GM19240 (cell line): ENCODE measurements around the gene DAGLB.
"Not testable (repeated sequence)": the region's sequence is repeated elsewhere in the genome, so short reads cannot be mapped to it uniquely, and the experiment has no call there.

ENCODE experiments used
- DNase-seq: peaks from one replicate; pipeline ENCODE4 v3.0.0; 2011; ENCODE audit warnings: low spot score; ENCODE audit not compliant: insufficient read length

DAGLB gene

DNA sequence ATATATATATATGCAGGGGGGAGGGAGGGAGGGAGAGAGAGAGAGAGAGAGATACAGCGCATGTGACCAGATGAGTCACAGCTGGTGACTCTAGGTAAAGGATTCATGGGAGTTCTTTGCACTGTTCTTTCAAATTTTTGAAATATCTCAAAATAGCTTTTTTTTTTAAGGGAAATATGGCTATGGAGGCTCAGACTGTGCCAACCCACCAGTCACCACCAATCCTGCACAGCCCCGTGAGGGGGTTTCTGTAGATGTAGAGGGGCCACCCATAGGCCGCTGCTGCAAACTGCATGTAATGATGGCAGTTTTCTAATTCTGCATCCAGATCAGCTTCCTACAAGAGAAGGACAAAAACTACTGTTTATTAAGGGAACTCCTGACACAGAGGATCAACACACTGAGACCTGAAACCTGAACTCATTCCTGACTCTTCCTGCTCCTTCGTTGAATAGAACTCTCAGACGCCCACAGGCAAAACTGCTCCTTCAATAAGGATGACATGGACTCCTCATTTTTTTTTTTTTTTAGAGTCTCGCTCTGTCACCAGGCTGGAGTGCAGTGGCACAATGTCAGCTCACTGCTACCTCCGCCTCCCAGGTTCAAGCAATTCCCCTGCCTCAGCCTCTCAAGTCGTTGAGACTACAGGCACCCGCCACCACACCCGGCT, 17.3 kb downstream of the DAGLB start:
- no peak for DNase-seq

DNA sequence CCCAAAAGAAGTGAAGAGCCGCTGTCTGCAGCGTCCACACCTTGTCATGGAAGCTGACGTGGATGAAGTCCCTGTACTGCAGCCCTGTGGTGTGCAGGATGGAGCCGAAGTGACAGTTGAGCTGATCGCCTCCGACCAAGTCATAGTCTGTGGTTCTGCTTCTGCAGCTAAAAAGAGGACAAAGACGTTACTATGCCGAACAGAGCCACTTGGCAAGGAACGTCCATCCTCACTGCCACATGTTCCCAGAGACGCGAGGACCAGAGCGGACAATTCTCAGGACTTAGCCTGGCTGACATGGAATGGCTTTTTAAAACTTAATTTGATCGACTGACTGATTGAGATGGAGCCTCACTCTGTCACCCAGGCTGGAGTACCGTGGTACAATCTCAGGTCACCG, 21.8 kb downstream of the DAGLB start:
- no peak for DNase-seq

DNA sequence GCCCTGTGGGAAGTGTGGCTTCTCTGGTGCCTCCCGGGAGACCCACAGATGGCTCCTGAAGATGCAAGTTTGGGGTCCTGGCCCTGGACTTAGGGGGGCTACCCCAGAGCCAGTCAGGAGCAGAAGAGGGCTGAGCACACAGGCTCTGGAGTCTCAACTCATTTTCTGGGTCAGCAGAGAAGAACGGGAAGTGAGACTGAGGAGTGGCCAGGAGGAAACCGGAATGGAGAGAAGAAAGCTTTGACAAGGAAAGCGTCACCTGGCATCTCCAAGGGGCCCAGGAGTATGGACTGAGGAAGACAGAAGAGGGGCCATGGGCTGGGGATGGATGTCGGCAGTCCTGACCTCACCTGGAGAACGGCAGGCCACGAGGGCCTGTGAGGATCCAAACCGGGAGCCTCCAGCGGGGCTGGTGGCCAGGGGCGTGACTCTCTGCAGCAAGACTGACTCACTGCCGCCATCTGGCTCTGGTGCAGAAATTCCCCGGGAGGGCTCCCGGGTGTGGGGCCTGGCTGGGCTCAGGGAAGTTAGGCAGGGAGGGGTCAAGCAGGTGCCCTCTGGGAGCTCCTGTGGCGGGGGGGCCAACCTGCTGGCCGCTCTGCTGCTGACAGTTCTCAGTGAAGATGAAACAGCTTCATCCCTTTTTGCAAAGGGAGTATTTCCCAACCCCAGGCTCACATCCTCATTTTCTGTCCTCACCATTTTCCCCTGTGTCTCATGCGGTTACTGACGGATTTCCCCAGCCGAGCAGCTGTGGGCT, 23.6 kb downstream of the DAGLB start:
- DNase-seq: no peak

DNA sequence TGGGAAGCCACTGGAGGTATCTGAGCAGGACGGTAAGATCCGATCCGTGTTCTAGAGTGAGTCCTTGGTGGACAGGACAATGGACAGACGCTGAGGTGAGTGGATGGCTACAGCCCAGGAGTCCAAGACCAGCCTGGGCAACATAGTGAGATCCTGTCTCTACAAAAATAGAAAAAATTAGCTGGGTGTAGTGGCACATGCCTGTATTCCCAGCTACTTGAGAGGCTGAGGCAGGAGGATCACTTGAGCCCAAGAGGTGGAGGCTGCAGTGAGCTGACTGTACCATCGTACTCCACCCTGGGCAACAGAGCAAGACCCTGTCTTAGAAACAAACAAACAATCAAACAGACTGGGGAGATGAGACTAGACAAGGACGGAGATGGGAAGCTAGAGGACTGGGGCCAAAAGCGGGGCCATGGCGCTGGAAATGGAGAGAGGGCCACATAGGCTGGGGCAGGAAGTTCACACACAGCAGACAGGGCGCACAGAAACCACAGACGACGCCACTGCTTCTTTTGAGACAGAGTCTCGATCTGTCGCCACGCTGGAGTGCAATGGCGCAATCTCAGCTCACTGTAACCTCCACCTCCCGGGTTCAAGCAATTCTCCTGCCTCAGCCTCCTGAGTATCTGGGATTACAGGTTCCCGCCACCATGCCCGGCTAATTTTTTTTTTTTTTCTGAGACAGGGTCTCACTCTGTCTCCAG, 24.7 kb downstream of the DAGLB start:
- DNase-seq: no peak

DNA sequence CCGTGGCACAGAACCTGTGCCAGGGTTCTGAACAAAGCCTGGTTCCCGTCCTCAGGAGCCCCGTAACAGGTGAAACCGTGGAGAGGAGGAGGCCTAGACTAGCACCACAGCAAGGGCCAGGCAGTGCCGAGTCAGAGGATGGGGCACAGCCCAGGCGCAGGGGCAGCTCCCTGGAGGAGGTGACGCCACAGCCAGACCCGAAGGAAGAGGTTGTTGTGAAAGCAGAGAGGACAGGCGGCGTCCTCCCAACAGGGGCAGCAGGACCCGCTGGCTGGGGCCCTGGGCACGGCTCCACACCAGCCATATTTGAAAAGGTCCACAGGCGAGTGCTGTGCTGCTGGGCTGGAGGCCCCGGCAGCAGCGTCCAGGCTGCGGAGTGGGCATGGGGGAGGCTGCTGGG, 25.7 kb downstream of the DAGLB start:
- no peak for DNase-seq

DNA sequence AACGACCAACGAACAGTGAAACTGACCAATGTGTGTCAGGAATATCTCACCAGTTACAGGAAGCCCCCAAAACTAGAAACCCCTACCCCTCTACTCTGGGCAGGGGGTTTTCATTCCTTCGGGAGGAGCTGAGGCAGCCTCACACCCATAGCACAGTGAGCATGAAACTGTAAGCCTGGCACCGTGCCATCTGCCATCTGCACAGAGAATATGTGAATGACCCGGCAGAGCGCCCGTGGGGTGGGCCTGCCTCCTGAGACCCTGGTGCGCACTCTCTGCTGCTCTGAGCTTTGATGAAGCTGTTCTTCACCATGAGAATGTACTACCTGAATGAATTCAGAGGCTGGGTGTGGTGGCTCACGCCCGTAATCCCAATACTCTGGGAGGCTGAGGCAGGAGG, 27.1 kb downstream of the DAGLB start:
- no peak for DNase-seq

DNA sequence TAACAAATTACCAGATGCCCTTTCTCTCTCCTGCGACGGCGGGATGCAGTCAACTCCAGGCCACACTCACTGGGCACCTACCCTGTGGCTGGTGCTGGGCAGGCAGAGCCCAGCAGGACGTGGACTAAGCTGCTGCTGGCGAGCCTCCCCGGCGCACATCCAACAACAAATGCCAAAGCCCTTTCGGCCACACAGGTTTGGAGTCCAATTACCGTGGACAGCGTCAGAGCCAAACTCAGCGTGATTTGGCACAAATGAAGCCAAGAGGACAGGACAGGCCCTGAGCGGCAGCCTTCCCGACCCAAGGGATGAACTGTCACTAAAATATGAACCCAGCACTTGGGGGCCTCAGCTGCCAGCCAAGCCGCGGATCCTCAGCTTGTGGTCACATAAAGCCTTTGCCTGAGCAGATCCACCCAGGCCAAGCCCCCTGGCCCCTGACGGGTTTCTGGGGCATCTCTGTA, 28.4 kb downstream of the DAGLB start:
- DNase-seq: no peak

DNA sequence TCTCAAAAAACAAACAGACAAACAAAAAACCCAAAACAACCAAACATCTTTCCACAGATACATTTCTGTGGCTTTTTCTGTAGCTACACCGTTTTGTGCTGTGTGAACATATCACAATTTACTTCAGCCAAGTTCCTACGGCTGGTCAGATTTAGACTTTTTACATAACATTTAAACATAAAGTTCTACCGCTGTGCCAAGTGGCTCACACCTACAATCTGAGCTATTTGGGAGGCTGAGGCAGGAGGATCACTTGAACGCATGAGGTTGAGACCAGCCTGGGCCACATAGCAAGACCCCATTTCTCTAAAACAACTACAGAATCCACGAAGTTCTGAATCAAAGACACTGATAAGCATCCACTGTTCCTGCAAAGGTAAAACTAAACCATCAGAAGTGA, 30.3 kb downstream of the DAGLB start:
- DNase-seq: no peak

DNA sequence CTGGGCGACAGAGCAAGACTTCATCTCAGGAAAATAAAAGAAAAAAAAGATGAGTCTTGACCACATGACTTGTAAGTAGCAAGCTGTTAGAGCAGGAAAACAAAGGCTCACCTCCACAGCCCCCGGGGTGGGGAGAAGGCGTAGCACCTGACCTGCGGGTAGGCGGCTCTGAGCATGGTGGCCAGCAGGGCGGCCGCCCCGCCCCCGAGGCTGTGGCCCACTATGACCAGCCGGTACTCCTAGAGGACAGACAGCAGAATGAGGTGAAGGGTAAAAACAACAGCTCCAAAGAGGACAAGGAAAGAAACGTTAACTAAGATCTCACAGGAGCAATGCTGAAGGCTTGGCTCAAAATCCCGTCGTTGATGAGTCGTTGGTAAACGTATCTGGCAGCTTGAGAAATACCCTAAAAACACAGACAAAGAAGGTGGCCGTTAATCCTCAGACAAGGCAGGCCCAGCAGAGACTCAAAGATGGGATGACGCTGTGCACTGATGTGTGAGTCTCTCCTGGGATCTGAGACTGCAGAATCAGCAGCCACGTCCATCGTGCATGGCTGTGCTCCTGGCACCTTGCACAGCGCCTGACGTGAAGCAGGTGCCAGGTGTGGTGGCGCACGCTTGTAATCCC, 31.1 kb downstream of the DAGLB start:
- no peak for DNase-seq

DNA sequence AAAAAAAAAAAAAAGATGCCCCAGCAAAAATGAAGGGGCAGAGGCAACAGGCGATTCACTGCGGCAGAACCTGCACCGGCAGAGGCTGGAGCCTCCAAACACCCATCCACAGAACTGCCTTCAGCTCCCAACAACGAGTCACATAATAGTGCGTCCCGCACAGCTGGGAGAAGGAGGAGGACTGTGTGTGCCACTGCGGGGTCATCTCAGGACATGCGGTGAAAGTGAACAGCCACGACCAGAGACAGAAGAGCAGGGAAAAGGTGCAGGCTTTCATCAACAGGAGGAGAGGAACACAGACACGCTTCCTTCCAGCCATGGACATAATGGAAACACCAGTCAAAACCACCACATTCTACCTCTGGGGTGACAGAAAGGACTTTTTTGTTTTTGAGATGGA, 34.1 kb downstream of the DAGLB start:
- DNase-seq: no peak

DNA sequence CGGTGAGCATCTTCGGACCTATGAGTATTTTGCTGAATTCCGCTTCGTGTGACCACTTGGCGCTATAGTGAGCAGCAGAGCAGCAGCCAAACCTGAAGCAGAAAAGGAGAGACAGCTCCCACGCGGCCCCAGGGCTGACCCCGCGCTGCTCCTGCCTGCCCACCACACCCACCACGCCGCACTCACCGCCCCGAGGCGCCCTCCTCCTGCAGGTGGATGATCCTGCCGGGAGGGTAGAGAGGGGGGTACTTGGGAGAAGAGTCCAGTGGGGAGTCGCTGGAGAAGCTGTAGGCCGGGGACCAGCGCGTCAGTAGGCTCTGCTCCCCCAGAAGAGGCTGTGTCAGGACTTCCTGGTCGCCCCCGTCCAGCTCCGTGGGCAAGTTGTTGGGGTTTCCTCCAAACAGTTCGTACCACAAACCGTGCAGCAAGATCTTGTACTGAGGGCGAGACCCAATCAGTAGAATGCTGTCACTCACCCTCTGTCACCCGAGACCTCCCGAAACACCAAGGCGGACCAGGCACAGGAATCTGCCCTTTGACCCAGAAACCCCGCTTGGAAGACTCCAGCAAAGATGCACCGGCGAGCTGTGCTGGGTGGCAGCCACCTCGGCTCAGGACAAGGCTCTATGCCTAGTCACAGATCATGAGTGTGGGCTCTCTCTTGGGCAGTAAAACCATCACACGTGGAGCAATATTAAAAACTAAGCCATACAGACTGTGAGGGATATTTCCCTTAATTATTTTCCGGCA, 37.6 kb downstream of the DAGLB start:
- DNase-seq: no peak

DNA sequence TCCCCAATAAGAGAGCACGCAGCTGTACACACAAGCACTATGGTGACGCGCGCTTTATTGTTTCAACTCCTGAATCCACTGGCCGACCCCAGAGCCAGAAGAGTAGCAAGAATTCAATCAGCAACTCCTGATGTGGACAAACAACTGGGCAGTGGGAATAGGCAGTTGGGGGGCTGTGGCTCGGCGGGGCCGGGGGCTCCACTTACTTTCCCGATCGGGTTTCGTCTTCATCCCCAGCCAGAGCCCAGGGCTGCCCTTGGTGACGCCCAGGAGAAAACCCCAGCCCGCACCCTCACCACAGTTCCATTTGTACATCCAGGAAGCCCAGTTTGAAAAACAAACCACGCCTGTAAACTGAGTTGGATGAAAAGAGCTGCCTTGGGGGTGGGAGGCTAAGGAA, 38.7 kb downstream of the DAGLB start:
- DNase-seq: no peak

DNA sequence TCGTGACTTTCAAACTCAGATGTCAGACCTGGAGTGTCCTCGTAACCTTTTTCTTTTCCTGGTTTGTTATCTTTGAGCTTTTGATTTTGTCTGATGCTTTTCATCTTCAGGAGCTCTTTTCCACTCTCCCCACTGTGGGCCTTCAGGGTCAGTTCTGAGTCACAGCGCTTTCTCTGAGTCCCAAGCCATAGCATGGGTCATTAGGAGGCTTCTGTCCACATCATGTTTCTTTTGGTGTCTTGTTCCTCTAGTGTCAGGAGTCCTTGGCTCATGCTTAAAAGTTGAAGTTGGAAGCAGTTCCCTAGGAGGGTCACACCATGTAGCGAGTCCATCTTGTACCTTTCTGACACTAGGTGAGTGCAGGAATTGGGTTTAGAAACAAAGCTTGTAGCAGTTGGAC, 40.3 kb downstream of the DAGLB start:
- no peak for DNase-seq

DNA sequence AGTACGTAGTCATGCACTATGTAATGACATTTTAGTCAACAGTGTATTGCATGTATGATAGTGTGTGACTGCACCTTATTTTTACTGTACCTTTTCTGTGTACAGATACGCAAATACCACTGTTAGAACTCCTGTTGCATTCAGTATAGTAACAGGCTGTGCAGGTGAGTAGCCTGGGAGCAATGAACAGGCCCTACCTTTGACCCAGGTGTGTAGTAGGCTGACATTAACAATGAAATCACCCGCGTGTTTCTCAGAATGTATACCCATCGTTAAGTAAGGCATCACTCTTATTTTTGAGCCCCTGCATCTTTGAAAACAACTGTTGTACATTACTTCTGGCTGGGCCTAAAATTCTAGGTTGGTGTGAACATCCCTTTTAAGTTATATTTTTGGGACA, 41.6 kb downstream of the DAGLB start:
- DNase-seq: no peak

DNA sequence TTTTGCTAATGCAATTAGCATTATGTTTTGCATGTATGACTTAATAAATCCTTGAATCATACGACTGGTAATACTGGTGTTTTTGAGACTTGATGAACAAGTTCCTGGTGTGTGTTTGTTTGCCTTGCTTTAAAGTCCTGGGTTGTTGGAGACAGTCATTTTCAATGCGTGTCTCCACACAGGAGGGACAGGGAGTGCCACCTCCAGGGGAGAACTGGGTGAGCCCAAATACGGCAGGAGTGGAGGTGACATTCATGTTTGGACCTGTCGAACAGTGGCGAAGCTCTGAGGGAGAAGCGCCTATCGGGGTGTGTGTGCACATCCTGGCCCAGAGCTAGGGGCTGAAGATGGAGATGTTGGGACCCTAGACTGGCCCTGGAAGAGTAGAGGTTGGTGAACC, 43.8 kb downstream of the DAGLB start:
- DNase-seq: no peak

DNA sequence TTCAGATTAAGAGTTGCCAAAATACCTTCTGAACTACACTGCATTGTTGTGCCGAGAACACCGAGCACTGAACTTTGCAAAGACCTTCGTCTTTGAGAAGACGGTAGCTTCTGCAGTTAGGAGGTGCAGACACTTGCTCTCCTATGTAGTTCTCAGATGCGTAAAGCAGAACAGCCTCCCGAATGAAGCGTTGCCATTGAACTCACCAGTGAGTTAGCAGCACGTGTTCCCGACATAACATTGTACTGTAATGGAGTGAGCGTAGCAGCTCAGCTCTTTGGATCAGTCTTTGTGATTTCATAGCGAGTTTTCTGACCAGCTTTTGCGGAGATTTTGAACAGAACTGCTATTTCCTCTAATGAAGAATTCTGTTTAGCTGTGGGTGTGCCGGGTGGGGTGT, 45.0 kb downstream of the DAGLB start:
- DNase-seq: no peak

DNA sequence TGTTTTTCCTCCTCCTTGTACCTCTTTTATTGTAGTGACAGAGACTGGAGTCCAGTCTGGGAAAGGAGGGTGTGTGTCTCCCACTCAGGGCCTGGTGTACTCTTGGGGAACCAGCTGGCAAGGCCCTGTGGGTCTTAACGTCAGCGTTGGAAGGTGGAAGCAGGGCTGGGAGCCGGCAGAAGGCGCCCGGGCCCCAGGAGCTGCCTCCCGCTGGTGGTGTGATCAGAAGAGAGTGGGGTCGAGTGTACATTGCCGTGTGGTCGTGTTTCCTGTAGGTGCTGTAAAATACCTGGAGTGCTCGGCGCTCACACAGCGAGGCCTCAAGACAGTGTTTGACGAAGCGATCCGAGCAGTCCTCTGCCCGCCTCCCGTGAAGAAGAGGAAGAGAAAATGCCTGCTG, 45.7 kb downstream of the DAGLB start:
- no peak for DNase-seq

DNA sequence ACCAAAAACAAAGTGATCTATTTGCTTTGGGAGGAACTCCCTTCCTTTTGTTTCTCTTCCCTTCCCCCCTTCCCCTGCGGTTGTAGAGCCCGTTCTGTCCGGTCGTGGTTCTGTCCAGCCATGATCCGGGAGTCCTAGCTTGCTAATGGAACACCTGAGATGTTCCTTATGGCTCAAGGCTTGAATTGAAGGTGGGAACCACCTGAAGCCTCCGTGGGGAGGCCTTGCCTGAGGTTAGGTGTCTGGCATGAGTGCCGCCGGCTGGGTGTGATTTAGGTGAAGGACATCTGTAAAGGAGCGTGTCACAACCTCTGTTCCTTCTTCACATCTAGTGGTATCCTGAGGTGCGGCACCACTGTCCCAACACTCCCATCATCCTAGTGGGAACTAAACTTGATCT, 46.2 kb downstream of the DAGLB start:
- no peak for DNase-seq

DNA sequence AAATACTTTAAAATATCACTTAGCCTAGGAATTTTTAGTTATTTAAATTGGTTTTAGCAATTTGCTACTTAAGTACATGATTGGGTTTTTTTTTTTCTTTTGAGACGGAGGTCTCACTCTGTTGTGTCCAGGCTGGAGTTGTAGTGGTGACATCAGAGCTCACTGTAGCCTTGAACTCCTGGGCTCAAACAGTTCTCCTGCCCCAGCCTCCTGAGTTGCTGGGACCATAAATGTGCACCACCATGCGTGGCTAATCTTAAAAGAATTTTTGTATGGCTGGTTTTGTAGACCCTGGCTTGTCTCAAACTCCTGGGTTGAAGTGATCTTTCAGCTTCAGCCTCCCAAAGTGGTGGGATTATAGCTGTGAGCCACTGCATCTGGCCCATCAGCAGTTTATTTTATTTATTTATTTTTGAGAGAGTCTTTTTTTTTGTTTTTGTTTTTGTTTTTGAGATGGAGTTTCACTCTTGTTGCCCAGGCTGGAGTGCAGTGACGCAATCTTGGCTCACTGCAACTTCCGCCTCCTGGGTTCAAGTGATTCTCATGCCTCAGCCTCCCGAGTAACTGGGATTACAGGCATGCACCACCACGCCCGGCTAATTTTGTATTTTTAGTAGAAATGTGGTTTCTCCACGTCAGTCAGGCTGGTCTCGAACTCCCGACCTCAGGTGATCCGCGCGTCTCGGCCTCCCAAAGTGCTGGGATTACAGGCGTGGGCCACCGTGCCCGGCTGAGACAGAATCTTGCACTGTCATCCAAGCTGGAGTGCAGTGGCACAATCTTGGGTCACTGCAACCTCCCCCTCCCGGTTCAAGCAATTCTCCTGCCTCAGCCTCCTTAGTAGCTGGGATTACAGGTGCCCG, 47.3 kb downstream of the DAGLB start:
- not testable (repeated sequence) for DNase-seq

DNA sequence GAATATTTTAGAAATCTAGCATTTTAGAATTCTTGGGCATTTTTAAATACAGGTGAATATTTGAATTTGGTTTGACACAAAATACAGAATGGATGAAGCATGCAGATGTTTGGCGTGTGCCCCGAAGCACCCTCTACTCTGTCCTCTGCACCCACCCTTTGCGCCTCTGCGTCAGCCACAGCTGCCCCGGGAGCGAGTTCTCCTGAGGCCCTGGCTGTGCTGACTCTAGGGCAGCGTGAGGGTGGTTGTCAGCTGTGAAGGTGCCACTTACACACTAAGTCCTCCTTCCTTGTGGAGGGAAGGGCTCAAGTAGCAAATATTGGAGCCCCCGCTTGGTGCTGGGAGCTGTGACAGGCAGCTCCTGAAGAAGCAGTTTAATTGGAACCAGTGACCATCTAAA, 48.4 kb downstream of the DAGLB start:
- no peak for DNase-seq
